HG03025 (cell line): Measurements from ENCODE around the gene SCD5.

Experiments
- ATAC-seq: cut with Tn5 transposase; IDR thresholded peaks from one replicate; pipeline ENCODE4 v1.9.1; 2021; ENCODE audit warnings: mild to moderate bottlenecking, moderate library complexity; ENCODE audit not compliant: unreplicated experiment, low FRiP score

The SCD5 gene

DNA sequence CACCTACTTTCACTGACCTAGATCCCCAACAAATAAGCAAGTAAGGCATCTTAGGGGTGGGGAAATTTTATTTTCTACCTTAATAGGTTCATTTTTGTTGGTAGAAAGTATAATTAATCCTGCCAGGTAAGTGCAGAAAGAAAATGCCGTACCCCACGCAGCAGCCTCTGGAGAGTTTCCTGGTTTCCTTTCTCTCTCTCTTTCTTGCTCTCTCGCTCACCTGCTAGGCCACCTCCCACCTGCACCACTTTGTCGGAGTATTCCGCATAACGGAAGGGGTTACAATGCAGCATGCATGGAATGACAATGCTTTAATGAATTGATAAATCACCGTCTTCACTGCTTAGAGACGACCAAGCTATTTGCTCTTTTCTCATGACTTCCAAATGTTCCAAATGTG is 101.0 kb downstream of the SCD5 start:
- ATAC-seq, result no peak

DNA sequence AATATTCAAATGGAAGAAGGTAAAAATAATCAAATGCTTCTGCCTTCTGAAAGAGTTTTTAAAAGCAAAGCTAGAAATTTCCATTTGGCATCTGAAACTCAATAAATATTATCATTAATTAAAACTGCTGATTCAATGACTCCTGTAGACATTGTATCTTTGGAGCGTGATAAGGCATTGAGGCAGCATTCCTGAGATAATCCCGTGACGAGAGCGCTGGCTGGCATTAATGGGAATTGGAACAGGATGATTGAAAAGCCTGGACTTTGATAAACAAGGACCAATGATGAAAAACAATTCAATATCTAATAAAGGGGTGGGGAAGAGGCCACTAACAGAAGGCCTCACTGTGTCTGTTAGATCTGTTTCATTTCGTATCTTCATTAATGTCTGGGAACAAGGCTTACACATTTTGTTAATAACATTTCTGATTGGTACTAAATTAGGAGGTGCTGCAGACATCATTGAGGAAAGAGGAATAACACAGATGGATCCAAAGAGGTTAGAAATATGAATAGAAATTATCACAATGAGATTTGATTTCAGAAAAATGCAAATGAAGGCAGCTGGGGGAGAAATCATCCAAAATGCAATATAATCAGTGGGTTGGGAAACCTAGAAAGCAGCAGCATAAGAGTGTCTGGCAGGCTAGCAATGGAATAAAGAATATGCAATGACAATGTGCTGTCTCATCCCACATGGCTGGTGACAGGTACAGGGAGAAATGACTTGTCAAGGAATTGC is 102.3 kb downstream of the SCD5 start:
- no peak for ATAC-seq

DNA sequence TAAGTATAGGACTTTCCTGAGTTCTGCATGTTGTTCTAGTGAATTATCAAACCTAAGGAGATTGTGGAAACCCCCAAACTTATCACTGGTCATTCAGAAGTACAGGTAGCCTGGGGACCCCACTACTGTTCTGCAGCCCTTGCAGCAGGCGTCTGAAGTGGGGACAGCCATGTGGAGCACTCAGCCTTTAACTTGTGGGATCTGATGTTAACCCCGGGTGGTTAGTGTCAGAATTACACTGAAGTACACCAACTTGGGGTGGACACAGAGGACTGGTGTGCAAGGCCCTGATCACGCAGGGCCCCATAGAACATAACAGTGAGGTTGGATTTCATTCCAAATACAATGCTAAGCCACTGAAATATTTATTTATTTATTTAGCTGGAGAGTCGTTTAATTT is 103.7 kb downstream of the SCD5 start:
- no peak for ATAC-seq

DNA sequence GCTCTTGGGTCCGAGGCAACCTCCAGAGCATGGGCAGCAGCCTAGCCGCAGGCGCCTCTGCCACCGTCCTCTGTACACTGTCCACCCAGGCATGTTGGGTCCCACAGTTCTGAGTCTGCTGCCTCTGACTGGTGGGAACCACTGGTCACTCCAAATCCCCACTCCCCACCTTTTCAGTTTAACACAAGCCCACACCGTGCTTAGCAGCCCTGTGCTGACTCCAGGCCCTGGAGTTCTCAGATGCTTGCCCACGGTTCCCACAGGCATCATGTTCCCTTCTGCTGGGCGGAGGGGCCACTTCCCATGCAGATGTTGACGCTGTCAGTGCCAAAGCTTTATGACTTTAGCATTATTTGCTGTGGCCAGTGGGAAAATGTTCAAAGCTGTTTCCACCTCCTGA is 104.5 kb downstream of the SCD5 start:
- ATAC-seq, result no peak

DNA sequence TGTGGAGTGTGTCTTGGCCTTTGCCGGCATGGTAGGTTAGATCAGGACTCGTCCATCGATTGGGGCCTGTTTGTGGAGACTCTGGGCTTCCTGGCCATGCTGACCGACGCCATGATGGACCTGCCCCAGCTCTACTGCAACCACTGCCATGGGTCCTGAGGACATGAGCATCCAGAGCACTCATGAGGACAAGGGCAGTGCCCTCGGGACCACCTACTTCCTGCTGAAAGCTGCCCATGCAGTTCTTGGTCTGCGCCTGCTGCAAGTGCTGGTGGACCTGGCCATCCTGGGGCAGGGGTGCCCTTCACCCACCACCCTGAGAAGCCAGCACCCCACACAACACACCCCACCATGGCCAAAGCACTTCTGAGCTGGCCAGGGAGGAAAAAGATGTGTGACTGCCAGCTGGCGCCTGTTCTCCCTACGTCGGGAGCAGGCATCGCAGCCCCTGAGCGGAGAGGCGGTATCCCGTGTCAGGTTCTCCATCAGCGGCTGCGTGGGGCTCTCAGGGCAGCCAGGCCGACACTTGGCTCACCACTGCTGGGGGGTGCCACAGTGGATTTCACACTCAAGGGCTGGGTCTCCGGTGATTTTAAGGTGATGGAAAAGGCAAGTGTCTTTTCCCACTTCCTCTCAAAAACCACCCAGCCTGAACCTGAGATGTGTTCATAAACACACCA is 106.4 kb downstream of the SCD5 start:
- ATAC-seq, result no peak

DNA sequence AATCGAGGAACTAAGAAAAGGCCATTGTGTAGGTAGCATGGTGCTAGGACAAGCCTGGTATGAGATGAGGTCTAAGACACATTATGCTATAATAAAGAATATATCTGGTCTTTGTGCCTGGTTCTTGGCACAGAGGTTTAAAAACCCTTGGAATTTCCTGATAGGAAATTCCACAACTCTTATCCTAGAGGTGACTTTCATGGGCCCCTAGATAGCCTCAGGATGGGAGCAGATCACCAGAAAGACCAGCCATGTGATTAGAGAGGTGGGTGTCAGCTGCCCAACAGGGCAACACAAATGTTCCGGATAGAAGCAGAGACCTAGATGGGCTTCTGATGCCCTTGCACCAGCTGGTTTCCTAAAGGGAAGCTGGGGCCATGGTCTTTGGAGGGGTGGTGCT is 107.2 kb downstream of the SCD5 start:
- no peak for ATAC-seq

DNA sequence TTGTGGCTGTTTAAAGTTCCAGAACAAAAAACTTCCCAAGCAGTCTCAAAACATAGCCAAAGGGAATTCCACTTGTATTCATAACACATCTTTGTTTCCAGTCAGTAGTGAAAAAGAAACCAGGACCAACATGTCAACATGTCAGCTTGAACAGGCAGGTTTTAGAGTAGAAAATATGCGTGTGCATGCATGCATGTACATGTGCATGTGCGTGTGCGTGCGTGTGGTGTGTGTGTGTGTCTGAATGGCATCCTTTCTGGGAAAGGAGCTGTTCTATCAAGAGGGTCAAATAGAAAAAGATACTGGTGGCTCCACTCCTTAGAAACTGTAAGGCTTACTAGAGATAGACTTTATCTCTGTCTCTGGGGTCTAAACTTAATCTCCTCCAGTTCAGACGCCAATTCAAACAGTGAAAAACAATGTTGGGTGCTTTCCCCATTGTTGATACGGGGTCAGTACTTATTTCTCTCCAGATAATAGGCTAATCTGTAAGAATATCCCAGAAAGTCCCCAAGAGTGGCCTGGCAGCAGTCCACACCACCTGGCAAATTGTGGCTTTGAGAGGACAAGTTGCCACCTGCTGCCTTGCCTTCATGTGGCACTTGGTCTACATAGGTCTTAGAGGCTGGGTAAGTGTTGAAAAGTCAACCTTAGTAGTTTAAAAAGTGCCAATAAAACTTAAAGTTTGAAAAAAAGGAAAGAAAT is 110.4 kb downstream of the SCD5 start:
- ATAC-seq, result no peak

DNA sequence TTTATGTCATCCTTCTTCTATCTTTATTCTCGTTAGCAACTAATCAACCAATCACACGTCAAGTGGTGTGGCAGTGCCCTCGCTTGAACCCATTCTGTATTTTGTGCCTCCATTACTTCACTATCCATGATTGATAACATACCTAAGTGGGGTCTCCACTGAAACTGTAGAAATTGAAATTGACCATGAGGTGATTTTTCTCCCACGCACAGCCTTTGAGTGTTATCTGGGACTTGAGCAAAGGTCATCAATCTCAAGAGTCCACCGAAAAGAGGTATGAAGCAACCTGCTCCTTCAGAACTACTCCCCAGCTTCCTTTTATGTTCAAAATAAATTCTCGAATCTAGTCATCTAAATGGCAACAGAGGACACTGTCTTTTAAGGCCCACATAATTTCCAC is 111.1 kb downstream of the SCD5 start:
- no peak for ATAC-seq

DNA sequence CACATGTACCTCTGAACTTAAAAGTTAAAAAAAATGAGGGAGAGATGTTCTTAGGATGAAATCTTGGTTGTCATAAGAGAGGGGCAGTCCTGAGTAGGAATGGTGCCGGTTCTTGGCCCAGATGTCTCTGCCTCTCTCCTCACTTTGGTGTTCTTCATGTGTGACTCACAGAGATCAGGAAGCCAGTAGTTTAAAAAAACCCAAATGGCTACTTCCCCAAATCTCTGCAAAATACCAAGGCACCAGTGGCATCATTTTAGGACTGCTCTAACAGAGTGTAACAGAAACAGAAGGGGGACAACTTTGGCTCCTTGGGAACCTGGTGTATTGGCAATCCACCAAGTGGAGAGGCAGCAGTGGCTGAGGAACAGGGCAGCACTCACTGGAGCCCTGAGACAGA is 116.8 kb downstream of the SCD5 start:
- ATAC-seq, result no peak

DNA sequence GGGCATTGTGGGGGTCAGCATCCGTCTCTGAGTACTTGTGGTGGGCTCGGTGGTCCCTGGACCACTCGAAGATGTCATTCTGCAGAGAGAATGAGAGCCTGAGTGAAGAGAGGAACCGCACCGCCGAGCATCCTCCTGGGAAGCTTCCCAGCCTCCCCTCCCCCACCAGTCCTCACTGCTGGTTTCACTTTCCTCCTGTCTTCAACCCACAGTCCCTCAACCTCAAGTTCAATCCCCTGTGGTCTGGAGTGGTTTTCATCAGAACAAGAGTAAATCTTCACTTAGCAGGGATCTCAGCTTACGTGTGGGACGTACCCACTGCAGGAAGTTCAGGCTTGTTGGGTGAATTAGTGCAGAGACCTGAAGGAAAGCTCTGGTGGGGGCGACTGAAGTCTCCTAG is 117.8 kb downstream of the SCD5 start:
- no peak for ATAC-seq

DNA sequence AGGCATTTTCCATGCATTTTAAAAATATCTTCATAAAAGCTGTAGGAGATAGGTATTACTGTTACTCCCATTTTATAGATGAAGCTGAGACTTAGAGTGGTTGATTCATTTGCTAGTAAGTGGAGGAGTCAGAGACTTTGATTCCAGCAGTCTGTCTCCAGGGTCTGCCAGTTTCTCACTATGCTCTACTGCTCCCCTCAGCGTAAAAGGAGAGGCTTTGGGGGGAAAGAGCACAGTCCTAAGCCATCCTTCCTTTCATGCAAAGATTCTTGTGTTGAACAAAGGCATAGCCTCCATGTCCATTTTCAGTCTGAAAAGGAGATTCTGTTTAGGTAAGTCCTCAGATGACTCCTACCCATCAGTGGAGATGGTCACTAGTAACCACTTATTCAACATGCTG is 119.1 kb downstream of the SCD5 start:
- no peak for ATAC-seq

DNA sequence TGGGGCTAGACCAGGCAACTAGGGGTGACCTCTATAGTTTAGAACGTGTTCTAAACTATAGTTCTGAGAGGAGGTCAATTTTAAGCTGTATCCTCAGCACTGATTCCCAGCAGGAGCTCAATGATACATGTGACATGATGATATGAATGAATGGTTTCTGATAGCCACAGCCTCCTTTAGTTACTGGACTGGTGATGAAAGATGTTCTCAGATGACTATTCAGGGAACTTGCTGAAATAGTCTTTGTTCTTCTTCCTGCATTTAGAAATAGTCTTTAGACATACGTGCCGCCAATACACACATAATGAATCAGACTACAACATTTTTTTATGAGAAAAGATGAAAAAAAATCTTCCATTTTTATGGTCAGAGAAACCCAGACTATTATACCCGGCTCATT is 120.5 kb downstream of the SCD5 start:
- ATAC-seq, result no peak

DNA sequence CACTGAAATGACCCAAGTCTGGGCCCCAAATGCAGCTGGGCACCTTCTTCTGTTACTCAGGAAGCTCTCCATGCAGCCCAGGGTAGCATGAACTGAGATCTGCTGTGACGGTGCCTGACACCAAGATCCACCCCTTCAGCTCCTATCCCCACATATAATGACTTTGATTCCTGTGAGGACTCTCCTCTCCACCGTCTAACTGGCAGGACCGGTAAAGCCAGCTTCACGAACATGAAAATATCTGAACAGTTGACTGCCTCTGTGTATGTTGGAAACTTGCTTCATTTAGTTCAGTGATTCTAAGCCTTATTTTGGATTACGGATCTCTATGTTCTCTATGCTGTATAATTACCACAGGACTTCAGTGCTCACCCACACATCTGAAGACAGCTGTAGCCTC is 121.3 kb downstream of the SCD5 start:
- no peak for ATAC-seq

DNA sequence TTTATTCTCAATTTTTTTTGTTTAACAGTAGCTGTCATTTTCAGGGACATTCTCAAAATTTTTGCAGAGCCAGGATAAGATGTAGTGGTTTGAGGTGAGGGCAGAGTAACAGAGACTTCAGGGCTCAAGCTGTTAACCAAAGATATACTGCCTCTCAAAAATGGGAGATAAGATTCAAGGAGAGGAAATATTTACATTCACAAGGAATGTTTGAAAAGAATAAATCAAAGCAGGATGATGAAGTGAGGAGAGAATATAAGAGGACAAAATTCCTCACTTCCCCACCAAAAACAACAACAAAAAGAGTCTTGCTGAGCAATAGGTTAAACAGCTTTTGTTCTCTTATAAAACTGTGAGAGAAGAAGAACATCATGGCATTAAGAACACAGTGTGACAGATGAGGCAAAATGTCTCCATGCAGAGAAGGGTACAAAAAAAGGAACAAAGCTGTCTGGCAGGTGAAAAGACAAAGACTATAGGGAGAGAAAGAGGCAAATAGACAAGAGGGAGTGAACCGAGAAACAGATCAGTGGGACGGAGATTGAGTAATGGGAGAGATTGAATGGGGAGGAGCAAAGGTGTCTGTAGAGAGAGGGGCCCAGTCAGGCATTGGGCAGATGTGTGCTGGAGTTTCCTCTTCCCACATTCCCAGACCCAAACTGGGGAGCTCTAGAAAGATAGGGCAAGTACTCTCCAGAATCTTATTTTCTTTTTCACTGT is 130.7 kb downstream of the SCD5 start:
- no peak for ATAC-seq

DNA sequence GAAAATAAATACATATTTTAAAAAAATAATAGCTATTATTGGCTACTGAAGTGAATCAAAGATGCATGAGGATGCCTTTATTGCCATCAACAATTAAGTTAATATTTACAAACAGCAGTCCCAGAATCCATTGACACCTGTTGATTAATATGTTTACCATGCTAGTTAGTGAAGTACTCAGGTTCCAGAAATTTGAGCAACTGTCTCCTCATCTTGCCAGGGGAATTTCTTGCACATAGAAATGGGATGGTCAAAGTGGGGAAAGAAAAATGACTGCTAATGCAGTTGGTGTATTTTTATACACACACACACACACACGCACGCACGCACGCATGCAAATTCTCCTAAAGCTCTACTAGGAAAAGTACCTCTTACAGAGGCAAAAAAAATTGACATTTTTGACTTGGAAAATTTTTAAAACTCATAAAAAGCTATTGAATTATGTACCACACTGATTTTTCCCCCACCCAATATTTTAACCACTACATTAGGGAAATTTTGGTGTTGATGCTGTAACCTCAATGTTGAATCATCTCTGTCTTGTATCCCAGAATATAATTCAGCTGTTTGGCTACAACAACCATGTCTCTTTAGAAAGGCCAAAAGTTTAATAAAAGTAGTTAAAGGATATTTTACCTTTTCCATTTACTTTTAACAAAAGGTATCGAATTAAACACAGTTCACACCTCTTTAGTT is 131.5 kb downstream of the SCD5 start:
- ATAC-seq, result no peak

DNA sequence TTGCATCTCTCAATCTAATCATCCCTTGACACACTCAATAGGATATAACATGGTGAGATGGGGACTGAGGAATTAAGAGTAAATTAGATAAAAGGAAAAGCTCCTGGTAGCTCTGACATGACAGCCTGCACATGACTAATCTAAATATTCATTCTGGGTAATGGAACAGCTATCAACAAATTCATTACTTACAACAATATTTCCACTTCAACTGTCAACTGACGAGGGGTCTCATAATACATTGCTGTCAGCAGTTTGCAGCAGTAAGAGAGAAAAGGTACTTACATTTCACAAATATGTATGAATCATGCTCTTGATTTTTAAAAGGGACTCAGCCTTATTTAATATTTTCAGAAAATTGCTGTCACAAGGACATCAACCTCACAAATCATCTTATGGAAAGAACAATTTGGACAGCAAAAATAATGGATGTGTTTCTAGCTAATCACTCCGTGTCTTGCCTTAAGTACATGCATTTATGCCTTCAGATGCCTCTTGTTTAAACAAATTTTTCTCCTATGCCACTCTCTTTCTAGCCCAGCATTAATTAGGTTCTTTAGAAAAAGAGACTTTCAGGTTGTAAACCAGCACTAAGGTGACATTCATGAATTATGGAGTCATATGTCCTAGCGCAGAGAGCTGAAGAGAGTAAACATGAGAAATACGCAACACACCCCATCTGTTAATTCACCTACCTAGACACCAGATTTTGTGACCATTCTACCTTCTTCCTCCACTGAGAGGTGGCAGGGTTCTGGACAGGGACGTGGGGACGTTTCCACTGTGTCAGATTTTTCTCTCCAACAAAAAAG is 137.2 kb downstream of the SCD5 start:
- no peak for ATAC-seq

DNA sequence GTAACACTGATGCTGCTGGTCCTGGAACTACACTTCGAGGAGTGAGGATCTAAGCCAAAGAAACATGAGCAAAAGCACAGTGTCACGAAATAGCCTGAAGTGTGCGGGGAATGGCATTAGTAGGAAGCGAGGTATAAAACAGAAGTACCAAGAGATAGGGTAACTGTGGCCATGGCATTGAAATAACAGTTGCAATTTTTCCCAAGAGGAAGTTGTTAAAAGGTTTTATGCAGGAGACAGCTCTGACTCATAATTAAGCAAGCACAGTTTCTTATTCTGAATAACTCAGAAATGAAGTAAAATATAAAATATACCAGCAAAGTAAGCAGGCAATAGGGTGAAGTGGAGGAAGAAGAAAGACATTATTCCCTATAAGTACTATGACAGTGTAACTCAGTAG is 146.5 kb downstream of the SCD5 start:
- ATAC-seq, result no peak

DNA sequence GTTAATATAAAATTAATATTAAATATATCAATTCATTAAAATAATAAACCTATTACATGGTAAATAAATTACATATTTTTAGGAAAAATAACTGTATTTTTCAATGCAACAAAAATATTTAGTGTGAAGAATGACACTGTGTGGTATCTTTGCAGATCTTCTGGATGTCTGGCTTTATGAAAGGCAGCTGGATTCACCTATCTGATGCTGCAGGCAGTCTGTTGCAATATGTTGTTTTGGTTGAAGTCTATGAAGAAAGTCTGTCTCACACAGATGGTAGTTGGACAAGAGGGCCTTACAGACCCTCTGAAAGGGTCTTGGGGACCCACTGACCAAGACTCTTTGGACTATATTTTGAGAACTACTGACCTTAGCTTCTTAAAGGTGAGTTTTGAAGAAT is 147.7 kb downstream of the SCD5 start:
- no peak for ATAC-seq

DNA sequence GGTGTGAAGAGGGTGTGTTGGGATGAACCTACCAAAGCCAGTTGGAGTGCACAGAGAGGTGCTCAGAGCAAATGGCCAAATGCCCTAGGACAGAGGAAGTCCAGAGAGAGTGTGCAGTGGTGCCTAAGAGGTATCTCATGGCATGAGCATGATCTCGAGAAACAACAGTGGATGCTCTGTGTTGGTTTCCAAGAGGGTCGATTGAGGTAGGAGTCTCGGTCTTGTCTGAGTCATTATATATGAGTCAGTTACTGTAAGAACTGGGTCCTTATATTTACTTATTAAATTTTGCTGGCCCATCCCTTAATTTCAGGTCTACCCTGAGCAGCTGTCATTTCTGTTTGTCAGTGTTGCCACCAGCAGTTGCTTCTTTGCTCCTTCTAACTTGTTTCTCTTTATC is 150.2 kb downstream of the SCD5 start:
- ATAC-seq, result no peak
